ENCODE results near the gene NDUFAF3. TPM values are rescaled to one million over a fixed set of nuclear protein-coding genes. Genes with fewer than 3 reads are reported as not detected.

NDUFAF3 gene
- total and polyA plus RNA-seq, 4 donors: 28.6 to 107 (median 72.0) TPM

- TF ChIP-seq MAX (IDR thresholded peaks at IDR 0.05) (no peak), GABPA (IDR thresholded peaks at IDR 0.05 in 1 of 2, conservative IDR thresholded peaks at IDR 0.05 in 1 of 2) (no peak), FOXA2 (IDR thresholded peaks at IDR 0.05) (no peak), YY1 (IDR thresholded peaks at IDR 0.05) (peak; percentile 61)
- H3K27ac ChIP-seq (ENCODE audit: low read depth in 1 of 2, low read length in 2 of 2): peak overlapping the region; percentile 70 to 79
- peak; percentile 53 for DNase-seq (ENCODE audit: low spot score)
These were observed 31.1 kb upstream of the NDUFAF3 start for GRCh38 chr3:48990636-48991469.

GRCh38 chr3:48991851-48992545 is 29.9 kb upstream of the NDUFAF3 start:
- 87% methylated on average over 5 of the region's 5 CpGs for WGBS
- H3K9ac ChIP-seq (ENCODE audit: low read depth in 1 of 2, low read length in 2 of 2): no peak overlapping the region
- no peaks in the 10 kb centered on the region for H3K9me3 ChIP-seq (ENCODE audit: control insufficient read depth in 4 of 4, low read length in 3 of 4)
- H3K36me3 ChIP-seq (ENCODE audit: control insufficient read depth in 4 of 4, insufficient read depth in 3 of 4, low read depth in 1 of 4, low read length in 3 of 4): peaks cover 0 to 2% (median 0%) of the 10 kb centered on the region in 4 donors
- no peaks in the 10 kb centered on the region for H3K27me3 ChIP-seq (ENCODE audit: control insufficient read depth in 4 of 4, insufficient read depth in 4 of 4, low read length in 3 of 4)
- no peak for DNase-seq (ENCODE audit: low spot score)
- no peak overlapping the region for H3K27ac ChIP-seq (ENCODE audit: low read depth in 1 of 2, low read length in 2 of 2)
- no peak overlapping the region for H3K4me3 ChIP-seq (ENCODE audit: low read depth in 1 of 3, low read length in 3 of 3)
- TF ChIP-seq FOXA2 (IDR thresholded peaks at IDR 0.05) (no peak), SP1 (IDR thresholded peaks at IDR 0.05) (no peak), TAF1 (conservative IDR thresholded peaks at IDR 0.05) (no peak), YY1 (IDR thresholded peaks at IDR 0.05) (no peak), ATF3 (IDR thresholded peaks at IDR 0.05) (no peak), CTCF (IDR thresholded peaks at IDR 0.05; ENCODE audit: low read depth, low read length, missing input control) (no peak), HNF4A (conservative IDR thresholded peaks at IDR 0.05) (no peak), REST (IDR thresholded peaks at IDR 0.05) (no peak), RXRA (IDR thresholded peaks at IDR 0.05) (no peak), FOXA1 (IDR thresholded peaks at IDR 0.05) (no peak), MAX (IDR thresholded peaks at IDR 0.05) (no peak), RAD21 (IDR thresholded peaks at IDR 0.05) (no peak), EGR1 (IDR thresholded peaks at IDR 0.05; ENCODE audit: low read depth in 2 of 2) (no peak), JUND (IDR thresholded peaks at IDR 0.05) (no peak), GABPA (IDR thresholded peaks at IDR 0.05 in 1 of 2, conservative IDR thresholded peaks at IDR 0.05 in 1 of 2) (no peak), NR2F2 (IDR thresholded peaks at IDR 0.05) (no peak), ZBTB33 (IDR thresholded peaks at IDR 0.05) (no peak), HNF4G (IDR thresholded peaks at IDR 0.05) (no peak)
- peaks cover 3 to 22% (median 15%) of the 10 kb centered on the region in 4 donors for H3K4me1 ChIP-seq (ENCODE audit: control insufficient read depth in 4 of 4, insufficient read depth in 4 of 4, low read length in 3 of 4)

More at GRCh38 chr3:48990636-48991469, 31.1 kb upstream of the NDUFAF3 start:
- peak overlapping the region in 1 of 2 donors; percentile 58 for H3K9ac ChIP-seq (ENCODE audit: low read depth in 1 of 2, low read length in 2 of 2)
- no peaks in the 10 kb centered on the region for H3K27me3 ChIP-seq (ENCODE audit: control insufficient read depth in 4 of 4, insufficient read depth in 4 of 4, low read length in 3 of 4)
- H3K9me3 ChIP-seq (ENCODE audit: control insufficient read depth in 4 of 4, low read length in 3 of 4): no peaks in the 10 kb centered on the region
- H3K4me3 ChIP-seq (ENCODE audit: low read depth in 1 of 3, low read length in 3 of 3): peak overlapping the region; percentile 62 to 93 (median 87)
- H3K4me1 ChIP-seq (ENCODE audit: control insufficient read depth in 4 of 4, insufficient read depth in 4 of 4, low read length in 3 of 4): peaks cover 3 to 22% (median 15%) of the 10 kb centered on the region in 4 donors
- peaks cover 0 to 4% (median under 1%) of the 10 kb centered on the region in 4 donors for H3K36me3 ChIP-seq (ENCODE audit: control insufficient read depth in 4 of 4, insufficient read depth in 3 of 4, low read depth in 1 of 4, low read length in 3 of 4)
- 16% methylated on average over 40 of the region's 40 CpGs for WGBS
